ENCODE results near the gene LILRB5. TPM values are rescaled to one million over a fixed set of nuclear protein-coding genes. Genes with fewer than 3 reads are reported as not detected.
"Not testable (repeated sequence)": the region's sequence is repeated elsewhere in the genome, so short reads cannot be mapped to it uniquely, and the experiment has no call there.

The LILRB5 gene
- polyA plus RNA-seq, 3 donors = 0.14 to 1.1 (median 0.17) TPM

DNA sequence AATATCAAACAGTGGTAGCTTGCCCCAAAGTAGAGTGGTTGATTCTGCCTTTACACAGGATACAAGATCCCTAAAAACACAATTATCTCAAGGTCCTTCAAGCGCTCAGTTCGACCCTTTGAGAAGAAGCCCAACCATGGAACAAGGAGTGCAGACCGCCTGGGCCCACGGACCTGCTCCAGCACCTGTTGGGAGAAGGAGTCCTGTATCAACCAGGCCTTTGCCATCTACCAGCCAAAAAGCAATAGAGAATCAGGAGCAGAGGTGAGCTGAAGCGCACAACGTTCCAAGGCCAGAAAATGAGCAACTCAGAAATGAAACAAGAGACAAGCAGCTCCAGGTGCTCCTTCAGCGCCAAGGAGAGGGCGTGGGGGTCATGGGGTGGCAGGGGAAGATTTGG, 27.9 kb downstream of the LILRB5 start:
- WGBS (ENCODE audit: insufficient coverage) = 100% methylated on average over 5 of the region's 8 CpGs
- peaks cover 12% of the 10 kb centered on the region for H3K4me1 Mint-ChIP-seq
- H3K27ac Mint-ChIP-seq = peak overlapping the region in 1 of 7 donors; percentile 10

DNA sequence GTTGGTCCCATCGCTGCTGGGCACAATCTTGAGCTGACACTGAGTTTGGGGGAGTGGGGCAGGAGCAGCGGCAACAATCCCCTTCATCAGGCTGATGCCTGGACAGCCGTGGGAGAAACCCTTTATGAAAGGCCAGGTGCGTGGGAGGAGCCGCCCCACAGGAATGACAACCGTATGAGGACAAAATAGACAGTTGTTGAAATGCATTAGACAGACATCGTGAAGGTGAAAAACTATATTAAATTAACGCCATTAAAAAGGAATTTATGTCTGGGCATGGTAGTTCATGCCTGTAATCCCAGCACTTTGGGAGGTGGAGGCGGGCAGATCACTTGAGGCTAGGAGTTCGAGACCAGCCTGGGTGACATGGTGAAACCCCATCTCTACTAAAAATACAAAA, 32.5 kb downstream of the LILRB5 start:
- H3K27me3 Mint-ChIP-seq (ENCODE audit: low read depth in 3 of 3) = not testable (repeated sequence)

More for the DNA sequence above, 27.9 kb downstream of the LILRB5 start:
- H3K4me1 ChIP-seq (ENCODE audit: control insufficient read depth in 1 of 2, insufficient read depth in 2 of 2, low read length in 2 of 2) = peaks cover 13 to 16% of the 10 kb centered on the region in 2 donors
- no peak overlapping the region for H3K4me3 ChIP-seq (replicated peaks in 1 of 3; ENCODE audit: low read depth in 2 of 3, low read length in 3 of 3)
- H3K27me3 Mint-ChIP-seq (ENCODE audit: low read depth in 3 of 3) = peaks cover 5 to 7% (median 6%) of the 10 kb centered on the region in 3 donors
- no peak overlapping the region for H3K4me3 Mint-ChIP-seq
- H3K36me3 ChIP-seq (replicated peaks in 1 of 2; ENCODE audit: control insufficient read depth in 1 of 2, insufficient read depth in 2 of 2, low read length in 2 of 2) = no peaks in the 10 kb centered on the region
- no peaks in the 10 kb centered on the region for H3K9me3 Mint-ChIP-seq
- no peak overlapping the region for H3K9ac ChIP-seq (ENCODE audit: insufficient read depth, low read length, poor library complexity, severe bottlenecking)
- H3K36me3 Mint-ChIP-seq = peaks cover 0 to 19% of the 10 kb centered on the region in 2 donors
- TF ChIP-seq, protein P1, sequence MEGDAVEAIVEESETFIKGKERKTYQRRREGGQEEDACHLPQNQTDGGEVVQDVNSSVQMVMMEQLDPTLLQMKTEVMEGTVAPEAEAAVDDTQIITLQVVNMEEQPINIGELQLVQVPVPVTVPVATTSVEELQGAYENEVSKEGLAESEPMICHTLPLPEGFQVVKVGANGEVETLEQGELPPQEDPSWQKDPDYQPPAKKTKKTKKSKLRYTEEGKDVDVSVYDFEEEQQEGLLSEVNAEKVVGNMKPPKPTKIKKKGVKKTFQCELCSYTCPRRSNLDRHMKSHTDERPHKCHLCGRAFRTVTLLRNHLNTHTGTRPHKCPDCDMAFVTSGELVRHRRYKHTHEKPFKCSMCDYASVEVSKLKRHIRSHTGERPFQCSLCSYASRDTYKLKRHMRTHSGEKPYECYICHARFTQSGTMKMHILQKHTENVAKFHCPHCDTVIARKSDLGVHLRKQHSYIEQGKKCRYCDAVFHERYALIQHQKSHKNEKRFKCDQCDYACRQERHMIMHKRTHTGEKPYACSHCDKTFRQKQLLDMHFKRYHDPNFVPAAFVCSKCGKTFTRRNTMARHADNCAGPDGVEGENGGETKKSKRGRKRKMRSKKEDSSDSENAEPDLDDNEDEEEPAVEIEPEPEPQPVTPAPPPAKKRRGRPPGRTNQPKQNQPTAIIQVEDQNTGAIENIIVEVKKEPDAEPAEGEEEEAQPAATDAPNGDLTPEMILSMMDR (IDR thresholded peaks at IDR 0.05) = no peak
- no peak overlapping the region for H2AFZ ChIP-seq (ENCODE audit: insufficient read depth, low read depth, low read length, poor library complexity, severe bottlenecking)
- DNase-seq = no peak
- H3K27me3 ChIP-seq (ENCODE audit: control insufficient read depth in 2 of 2, insufficient read depth in 2 of 2, low read length in 2 of 2) = peaks cover 0 to 7% of the 10 kb centered on the region in 2 donors
- no peaks in the 10 kb centered on the region for H4K20me1 ChIP-seq (ENCODE audit: insufficient read depth, low read length)
- no peaks in the 10 kb centered on the region for H3K9me3 ChIP-seq (replicated peaks in 1 of 2; ENCODE audit: control insufficient read depth in 1 of 2, insufficient read depth in 1 of 2, low read length in 2 of 2)
- H3K4me2 ChIP-seq (replicated peaks; ENCODE audit: extremely low read depth, low read length, poor library complexity, severe bottlenecking) = no peak overlapping the region
- H3K27ac ChIP-seq (ENCODE audit: low read depth in 1 of 2, low read length in 2 of 2) = no peak overlapping the region
- intact Hi-C loops (cut with micrococcal nuclease) = no loop called here
- no peaks in the 10 kb centered on the region for H3K79me2 ChIP-seq (ENCODE audit: insufficient read depth, low read length)

DNA sequence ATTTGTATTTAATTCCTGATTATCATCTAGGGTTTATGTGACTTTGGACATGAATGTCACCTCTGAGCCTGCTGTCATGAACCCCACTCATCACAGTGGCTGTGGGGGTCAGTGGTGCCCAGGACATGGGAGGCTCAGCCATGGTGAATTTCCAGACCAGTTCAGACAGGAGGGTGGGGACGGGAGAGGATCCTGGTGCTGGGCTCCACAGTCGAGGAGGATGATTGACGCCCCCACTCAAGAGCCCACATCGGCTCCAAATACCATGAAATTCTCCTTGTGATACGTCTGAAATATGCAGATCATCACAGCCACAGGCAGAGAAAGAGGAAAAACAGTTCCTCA, 33.2 kb downstream of the LILRB5 start:
- Mint-ChIP-seq H3K36me3 (peaks cover 18 to 23% of the 10 kb centered on the region in 2 donors), H3K4me1 (peaks cover 37% of the 10 kb centered on the region), H3K4me3 (peak overlapping the region; percentile 20 to 48), H3K27ac (peak overlapping the region; percentile 95 to 100 (median 98))
- H3K4me2 ChIP-seq (replicated peaks; ENCODE audit: extremely low read depth, low read length, poor library complexity, severe bottlenecking); H3K4me3 ChIP-seq (replicated peaks in 1 of 3; ENCODE audit: low read depth in 2 of 3, low read length in 3 of 3); H3K27me3 ChIP-seq (ENCODE audit: control insufficient read depth in 2 of 2, insufficient read depth in 2 of 2, low read length in 2 of 2); H3K9ac ChIP-seq (ENCODE audit: insufficient read depth, low read length, poor library complexity, severe bottlenecking); H3K9me3 Mint-ChIP-seq; H3K27me3 Mint-ChIP-seq (ENCODE audit: low read depth in 3 of 3); DNase-seq; H4K20me1 ChIP-seq (ENCODE audit: insufficient read depth, low read length); H3K9me3 ChIP-seq (replicated peaks in 1 of 2; ENCODE audit: control insufficient read depth in 1 of 2, insufficient read depth in 1 of 2, low read length in 2 of 2); intact Hi-C loops (cut with micrococcal nuclease); H2AFZ ChIP-seq (ENCODE audit: insufficient read depth, low read depth, low read length, poor library complexity, severe bottlenecking): not testable (repeated sequence)
- peaks cover 10% of the 10 kb centered on the region in 2 donors for H3K36me3 ChIP-seq (replicated peaks in 1 of 2; ENCODE audit: control insufficient read depth in 1 of 2, insufficient read depth in 2 of 2, low read length in 2 of 2)
- WGBS (ENCODE audit: insufficient coverage) = 20% methylated on average over 1 of the region's 5 CpGs
- H3K27ac ChIP-seq (ENCODE audit: low read depth in 1 of 2, low read length in 2 of 2) = peak overlapping the region; percentile 90 to 97
- H3K79me2 ChIP-seq (ENCODE audit: insufficient read depth, low read length) = peaks cover 25% of the 10 kb centered on the region
- peaks cover 46 to 50% of the 10 kb centered on the region in 2 donors for H3K4me1 ChIP-seq (ENCODE audit: control insufficient read depth in 1 of 2, insufficient read depth in 2 of 2, low read length in 2 of 2)

More for the DNA sequence above, 32.5 kb downstream of the LILRB5 start:
- H3K36me3 ChIP-seq (replicated peaks in 1 of 2; ENCODE audit: control insufficient read depth in 1 of 2, insufficient read depth in 2 of 2, low read length in 2 of 2); H3K9me3 Mint-ChIP-seq; H3K4me3 ChIP-seq (replicated peaks in 1 of 3; ENCODE audit: low read depth in 2 of 3, low read length in 3 of 3); H2AFZ ChIP-seq (ENCODE audit: insufficient read depth, low read depth, low read length, poor library complexity, severe bottlenecking); H3K4me2 ChIP-seq (replicated peaks; ENCODE audit: extremely low read depth, low read length, poor library complexity, severe bottlenecking); H3K9me3 ChIP-seq (replicated peaks in 1 of 2; ENCODE audit: control insufficient read depth in 1 of 2, insufficient read depth in 1 of 2, low read length in 2 of 2); DNase-seq; H3K4me3 Mint-ChIP-seq; intact Hi-C loops (cut with micrococcal nuclease); H3K27ac ChIP-seq (ENCODE audit: low read depth in 1 of 2, low read length in 2 of 2); H4K20me1 ChIP-seq (ENCODE audit: insufficient read depth, low read length); H3K9ac ChIP-seq (ENCODE audit: insufficient read depth, low read length, poor library complexity, severe bottlenecking); H3K27me3 ChIP-seq (ENCODE audit: control insufficient read depth in 2 of 2, insufficient read depth in 2 of 2, low read length in 2 of 2): not testable (repeated sequence)
- H3K4me1 Mint-ChIP-seq = peaks cover 33% of the 10 kb centered on the region
- Histone ChIP-seq H3K4me1 (ENCODE audit: control insufficient read depth in 1 of 2, insufficient read depth in 2 of 2, low read length in 2 of 2) (peaks cover 39 to 43% of the 10 kb centered on the region in 2 donors), H3K79me2 (ENCODE audit: insufficient read depth, low read length) (peaks cover 18% of the 10 kb centered on the region)
- no CpG with 5 or more reads among the region's 10 CpGs for WGBS (ENCODE audit: insufficient coverage)
- peaks cover 11 to 20% of the 10 kb centered on the region in 2 donors for H3K36me3 Mint-ChIP-seq
- H3K27ac Mint-ChIP-seq = peak overlapping the region in 2 of 7 donors; percentile 68 to 89

DNA sequence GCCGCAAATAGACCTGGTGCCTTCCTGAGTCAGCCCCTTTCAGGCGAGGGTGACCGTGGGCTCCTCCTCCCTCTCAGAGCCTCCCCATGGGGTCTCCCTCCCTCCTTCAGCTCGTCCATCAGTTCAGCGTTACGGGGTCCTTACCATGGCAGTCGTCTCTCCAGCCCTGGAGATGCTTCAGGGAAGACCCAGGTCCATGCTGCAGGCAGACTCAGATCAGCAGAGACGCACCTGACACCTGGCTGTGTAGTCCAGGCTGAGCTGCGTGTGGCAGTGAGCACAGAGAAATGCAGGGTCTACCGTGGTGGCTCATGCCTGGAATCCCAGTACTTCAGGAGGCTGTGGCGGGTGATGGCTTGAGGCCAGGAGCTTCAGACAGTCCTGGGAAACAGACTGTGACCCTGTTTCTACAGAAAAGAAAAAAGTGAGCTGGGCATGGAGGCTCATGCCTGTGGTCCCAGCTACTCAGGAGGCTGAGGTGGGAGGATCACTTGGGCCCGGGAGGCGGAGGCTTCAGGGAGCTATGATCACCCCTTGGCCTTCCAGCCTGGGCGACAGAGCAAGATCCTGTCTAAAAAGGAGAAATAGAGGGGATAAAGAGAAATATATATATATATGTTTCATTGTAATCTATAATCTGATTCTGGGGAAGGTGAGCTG, 33.7 kb downstream of the LILRB5 start:
- Mint-ChIP-seq H3K4me1 (peaks cover 42% of the 10 kb centered on the region), H3K4me3 (peak overlapping the region; percentile 39 to 97), H3K36me3 (peaks cover 23 to 28% of the 10 kb centered on the region in 2 donors), H3K27ac (peak overlapping the region; percentile 95 to 100 (median 98))
- H2AFZ ChIP-seq (ENCODE audit: insufficient read depth, low read depth, low read length, poor library complexity, severe bottlenecking); H3K27me3 ChIP-seq (ENCODE audit: control insufficient read depth in 2 of 2, insufficient read depth in 2 of 2, low read length in 2 of 2); H3K9me3 Mint-ChIP-seq; DNase-seq; H3K27me3 Mint-ChIP-seq (ENCODE audit: low read depth in 3 of 3); intact Hi-C loops (cut with micrococcal nuclease); H3K9me3 ChIP-seq (replicated peaks in 1 of 2; ENCODE audit: control insufficient read depth in 1 of 2, insufficient read depth in 1 of 2, low read length in 2 of 2): not testable (repeated sequence)
- Histone ChIP-seq H4K20me1 (ENCODE audit: insufficient read depth, low read length) (peaks cover 11% of the 10 kb centered on the region), H3K4me2 (replicated peaks; ENCODE audit: extremely low read depth, low read length, poor library complexity, severe bottlenecking) (peak overlapping the region; percentile 78), H3K4me3 (replicated peaks in 1 of 3; ENCODE audit: low read depth in 2 of 3, low read length in 3 of 3) (peak overlapping the region in 1 of 3 experiments; percentile 88), H3K36me3 (replicated peaks in 1 of 2; ENCODE audit: control insufficient read depth in 1 of 2, insufficient read depth in 2 of 2, low read length in 2 of 2) (peaks cover 15% of the 10 kb centered on the region in 2 donors), H3K4me1 (ENCODE audit: control insufficient read depth in 1 of 2, insufficient read depth in 2 of 2, low read length in 2 of 2) (peaks cover 51 to 55% of the 10 kb centered on the region in 2 donors), H3K9ac (ENCODE audit: insufficient read depth, low read length, poor library complexity, severe bottlenecking) (peak overlapping the region; percentile 86), H3K27ac (ENCODE audit: low read depth in 1 of 2, low read length in 2 of 2) (peak overlapping the region; percentile 90 to 97), H3K79me2 (ENCODE audit: insufficient read depth, low read length) (peaks cover 30% of the 10 kb centered on the region)
- 50% methylated on average over 1 of the region's 14 CpGs for WGBS (ENCODE audit: insufficient coverage)

Data from CD14-positive monocyte (primary cell).